H1 (cell line): ENCODE data around the gene PTX4.

ENCODE experiments used
- CBX5 ChIP-seq: fragments of 300-800, 300-1000 bp; sonication (generic); IDR thresholded peaks from 2 replicates; pipeline ENCODE4 v1.7.1; 2016; ENCODE audit warnings: antibody characterized with exemption, low read length, low read depth
- MAFK ChIP-seq: IDR thresholded peaks from 2 replicates; pipeline ENCODE4 v1.6.1; 2012; ENCODE audit warnings: low read depth, mild to moderate bottlenecking, improper control_type of control experiment, low read length
- RFX5 ChIP-seq: IDR thresholded peaks from 2 replicates; pipeline ENCODE4 v1.6.1; 2011; ENCODE audit warnings: low read depth, low read length, improper control_type of control experiment, borderline replicate concordance
- SIN3A ChIP-seq, 2 experiments: IDR thresholded peaks in 1 of 2; conservative IDR thresholded peaks in 1 of 2; 2 replicates each; pipeline ENCODE4 v1.6.1; 2011 to 2012; ENCODE audit warnings: low read length in 2 of 2, improper control_type of control experiment in 1 of 2, low read depth in 1 of 2, mild to moderate bottlenecking in 1 of 2
- TAF1 ChIP-seq: IDR thresholded peaks from 2 replicates; pipeline ENCODE4 v1.6.1; 2011; ENCODE audit warnings: mild to moderate bottlenecking, low read depth, low read length
- ZNF274 ChIP-seq: IDR thresholded peaks from 2 replicates; pipeline ENCODE4 v1.7.0; 2012; ENCODE audit warnings: low read length, borderline replicate concordance; ENCODE audit errors: extremely low read depth
- TF ChIP-seq, protein P1 (sequence below), 3 experiments: IDR thresholded peaks; 1 replicate in 2 of 3; 2 replicates in 1 of 3; pipeline versions ENCODE4 v1.5.1 to v1.6.1; 2011; ENCODE audit warnings: low read length in 3 of 3, mild to moderate bottlenecking in 3 of 3, inconsistent platforms in 2 of 3, low read depth in 1 of 3, moderate library complexity in 1 of 3; ENCODE audit not compliant: insufficient read depth in 1 of 3; ENCODE audit errors: control extremely low read depth in 1 of 3

DNA sequence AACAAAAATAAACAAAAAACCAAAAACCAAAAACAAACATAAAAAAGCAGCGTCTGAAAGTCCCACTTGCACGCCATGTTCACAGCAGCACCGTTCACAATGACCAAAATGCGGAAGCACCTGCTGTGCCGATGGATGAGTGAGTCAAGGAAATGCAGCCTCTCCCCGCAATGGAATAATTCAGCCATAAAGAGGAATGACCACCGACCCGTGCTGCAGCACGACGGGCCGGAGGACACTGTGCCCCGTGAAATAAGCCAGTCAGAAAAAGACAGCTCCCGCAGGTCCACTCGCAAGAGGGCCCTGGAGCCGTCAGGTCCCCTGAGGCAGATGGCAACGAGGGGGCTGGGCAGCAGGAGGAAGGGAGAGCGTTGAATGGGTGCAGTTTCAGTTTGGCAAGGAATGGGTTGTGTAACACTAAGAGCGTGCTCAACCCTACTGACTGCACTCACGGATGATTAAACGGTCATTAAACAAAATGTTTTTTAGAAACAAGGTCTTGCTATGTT, 19.0 kb downstream of the PTX4 start:
- TF ChIP-seq CBX5: no peak
- no peak for TF ChIP-seq RFX5
- no peak for TF ChIP-seq TAF1
- no peak for TF ChIP-seq MAFK
- no peak for TF ChIP-seq ZNF274
- no peak for TF ChIP-seq SIN3A (conservative IDR thresholded peaks at IDR 0.05 in 1 of 2, IDR thresholded peaks at IDR 0.05 in 1 of 2; ENCODE audit: low read depth in 1 of 2, low read length in 2 of 2)
- TF ChIP-seq, protein P1, sequence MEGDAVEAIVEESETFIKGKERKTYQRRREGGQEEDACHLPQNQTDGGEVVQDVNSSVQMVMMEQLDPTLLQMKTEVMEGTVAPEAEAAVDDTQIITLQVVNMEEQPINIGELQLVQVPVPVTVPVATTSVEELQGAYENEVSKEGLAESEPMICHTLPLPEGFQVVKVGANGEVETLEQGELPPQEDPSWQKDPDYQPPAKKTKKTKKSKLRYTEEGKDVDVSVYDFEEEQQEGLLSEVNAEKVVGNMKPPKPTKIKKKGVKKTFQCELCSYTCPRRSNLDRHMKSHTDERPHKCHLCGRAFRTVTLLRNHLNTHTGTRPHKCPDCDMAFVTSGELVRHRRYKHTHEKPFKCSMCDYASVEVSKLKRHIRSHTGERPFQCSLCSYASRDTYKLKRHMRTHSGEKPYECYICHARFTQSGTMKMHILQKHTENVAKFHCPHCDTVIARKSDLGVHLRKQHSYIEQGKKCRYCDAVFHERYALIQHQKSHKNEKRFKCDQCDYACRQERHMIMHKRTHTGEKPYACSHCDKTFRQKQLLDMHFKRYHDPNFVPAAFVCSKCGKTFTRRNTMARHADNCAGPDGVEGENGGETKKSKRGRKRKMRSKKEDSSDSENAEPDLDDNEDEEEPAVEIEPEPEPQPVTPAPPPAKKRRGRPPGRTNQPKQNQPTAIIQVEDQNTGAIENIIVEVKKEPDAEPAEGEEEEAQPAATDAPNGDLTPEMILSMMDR (IDR thresholded peaks at IDR 0.05; ENCODE audit: control extremely low read depth in 1 of 3, insufficient read depth in 1 of 3, low read depth in 1 of 3, low read length in 3 of 3): no peak
